Activated effector memory CD4-positive, alpha-beta T cell treated with anti-CD3 and anti-CD28 coated beads, Interleukin-2, amount 50 U/mL, for 16 hours (primary cell): ENCODE measurements around the gene OR52I1.

Experiments used
- DNase-seq: peaks from one replicate; pipeline ENCODE4 v3.0.0-alpha.2; 2020

Gene OR52I1

GRCh38 chr11:4615856-4616444, 22.1 kb downstream of the OR52I1 start:
- no peak for DNase-seq

GRCh38 chr11:4619514-4619913, 25.7 kb downstream of the OR52I1 start:
- DNase-seq = no peak

- DNase-seq = peak; percentile 68
Measured at GRCh38 chr11:4626207-4627099, 32.6 kb downstream of the OR52I1 start.

- no peak for DNase-seq
Measured at GRCh38 chr11:4636136-4636535, 42.3 kb downstream of the OR52I1 start.

- DNase-seq = peak; percentile 88
Measured at GRCh38 chr11:4636962-4637661, 43.3 kb downstream of the OR52I1 start, which contains the start of gene OR51D1. Gene OR51D1 (plus strand): TSS chr11:4637477. CDS start chr11:4639791, 2,314 bp downstream.

- DNase-seq = no peak
Measured at GRCh38 chr11:4637662-4638047, 43.8 kb downstream of the OR52I1 start.

- no peak for DNase-seq
Measured at GRCh38 chr11:4639931-4640330, 46.1 kb downstream of the OR52I1 start.

- DNase-seq = no peak
Measured at GRCh38 chr11:4641501-4641900, 47.7 kb downstream of the OR52I1 start.

- DNase-seq = no peak
Measured at GRCh38 chr11:4642043-4642442, 48.2 kb downstream of the OR52I1 start.

GRCh38 chr11:4643076-4643475, 49.2 kb downstream of the OR52I1 start:
- no peak for DNase-seq

- DNase-seq = no peak
Measured at GRCh38 chr11:4643682-4644081, 49.8 kb downstream of the OR52I1 start, which contains the start of gene OR51E1. Gene OR51E1 (plus strand): TSS chr11:4643982. CDS start chr11:4652527, 8,545 bp downstream.

GRCh38 chr11:4644233-4644632, 50.4 kb downstream of the OR52I1 start:
- no peak for DNase-seq
